RWPE2 (cell line): ENCODE results near the gene ASAP2.

Source experiments
- ATAC-seq: fragments of 200-7000 bp; cut with Tn5 transposase; 3 replicates; pipeline ENCODE4 v1.9.1; 2021; ENCODE audit warnings: low read depth
- DNase-seq: peaks from one replicate; pipeline ENCODE4 v3.0.0-alpha.2; 2020; ENCODE audit warnings: low spot score
- H3K27ac ChIP-seq: fragments of 450-650 bp; 2 replicates; pipeline ENCODE4 v1.5.1; 2017; ENCODE audit warnings: mild to moderate bottlenecking; ENCODE audit not compliant: poor library complexity, severe bottlenecking
- H3K27me3 ChIP-seq: fragments of 250-450 bp; sonication (Bioruptor Pico); 2 replicates; pipeline ENCODE4 v1.5.1; 2021; ENCODE audit warnings: mild to moderate bottlenecking, moderate library complexity; ENCODE audit not compliant: insufficient read depth, poor library complexity, severe bottlenecking
- H3K36me3 ChIP-seq: fragments of 250-450 bp; sonication (Bioruptor Pico); 2 replicates; pipeline ENCODE4 v1.5.1; 2020; ENCODE audit warnings: low read depth, mild to moderate bottlenecking, moderate library complexity
- H3K4me1 ChIP-seq: fragments of 250-450 bp; sonication (Bioruptor Pico); 2 replicates; pipeline ENCODE4 v1.5.1; 2021; ENCODE audit warnings: mild to moderate bottlenecking, moderate library complexity; ENCODE audit not compliant: insufficient read depth, poor library complexity, severe bottlenecking
- H3K4me3 ChIP-seq: fragments of 250-450 bp; sonication (Bioruptor Pico); 2 replicates; pipeline ENCODE4 v1.5.1; 2021; ENCODE audit warnings: mild to moderate bottlenecking, moderate library complexity; ENCODE audit not compliant: severe bottlenecking
- H3K9me3 ChIP-seq: fragments of 250-450 bp; sonication (Bioruptor Pico); 2 replicates; pipeline ENCODE4 v1.5.1; 2021; ENCODE audit warnings: mild to moderate bottlenecking, moderate library complexity; ENCODE audit not compliant: severe bottlenecking
- TF ChIP-seq, protein P1 (sequence below): fragments of 450-650 bp; IDR thresholded peaks from one replicate; pipeline ENCODE4 v1.5.1; 2017; ENCODE audit warnings: mild to moderate bottlenecking, moderate library complexity; ENCODE audit not compliant: poor library complexity, severe bottlenecking

ASAP2 gene

GRCh38 chr2:9284521-9285297, 78.1 kb downstream of the ASAP2 start:
- TF ChIP-seq, protein P1, sequence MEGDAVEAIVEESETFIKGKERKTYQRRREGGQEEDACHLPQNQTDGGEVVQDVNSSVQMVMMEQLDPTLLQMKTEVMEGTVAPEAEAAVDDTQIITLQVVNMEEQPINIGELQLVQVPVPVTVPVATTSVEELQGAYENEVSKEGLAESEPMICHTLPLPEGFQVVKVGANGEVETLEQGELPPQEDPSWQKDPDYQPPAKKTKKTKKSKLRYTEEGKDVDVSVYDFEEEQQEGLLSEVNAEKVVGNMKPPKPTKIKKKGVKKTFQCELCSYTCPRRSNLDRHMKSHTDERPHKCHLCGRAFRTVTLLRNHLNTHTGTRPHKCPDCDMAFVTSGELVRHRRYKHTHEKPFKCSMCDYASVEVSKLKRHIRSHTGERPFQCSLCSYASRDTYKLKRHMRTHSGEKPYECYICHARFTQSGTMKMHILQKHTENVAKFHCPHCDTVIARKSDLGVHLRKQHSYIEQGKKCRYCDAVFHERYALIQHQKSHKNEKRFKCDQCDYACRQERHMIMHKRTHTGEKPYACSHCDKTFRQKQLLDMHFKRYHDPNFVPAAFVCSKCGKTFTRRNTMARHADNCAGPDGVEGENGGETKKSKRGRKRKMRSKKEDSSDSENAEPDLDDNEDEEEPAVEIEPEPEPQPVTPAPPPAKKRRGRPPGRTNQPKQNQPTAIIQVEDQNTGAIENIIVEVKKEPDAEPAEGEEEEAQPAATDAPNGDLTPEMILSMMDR = no peak
- ATAC-seq = no peak
- no peak overlapping the region for H3K4me3 ChIP-seq
- H3K9me3 ChIP-seq = no peaks in the 10 kb centered on the region
- DNase-seq = no peak
- H3K4me1 ChIP-seq = peaks cover 52% of the 10 kb centered on the region
- H3K27me3 ChIP-seq = no peaks in the 10 kb centered on the region
- H3K27ac ChIP-seq = peak overlapping the region; percentile 98
- H3K36me3 ChIP-seq = peaks cover 42% of the 10 kb centered on the region

DNA sequence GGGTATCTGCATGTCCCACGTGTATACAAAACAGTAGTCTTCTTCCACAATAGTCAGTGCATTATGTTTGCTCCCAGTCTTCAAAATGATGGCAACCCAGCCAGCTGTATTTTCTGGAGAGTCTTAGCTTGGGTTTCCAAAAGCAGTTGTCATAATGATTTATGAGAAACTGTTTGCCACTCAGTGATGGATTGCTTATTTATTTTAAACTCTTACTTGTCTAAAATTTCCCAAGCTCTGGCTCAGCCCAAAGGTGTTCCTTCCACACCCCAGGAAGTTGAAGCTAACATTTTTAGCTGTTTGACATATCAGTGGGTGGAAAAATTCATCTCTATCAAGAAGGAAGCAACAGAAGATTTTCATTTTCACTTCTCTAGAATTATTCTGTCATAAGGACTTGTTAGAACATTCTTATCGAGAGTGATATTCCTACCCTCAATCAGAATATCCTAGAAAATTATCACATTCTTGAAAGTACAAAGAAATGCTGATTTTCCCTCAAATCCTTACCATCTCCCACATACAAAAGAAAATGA, 78.8 kb downstream of the ASAP2 start:
- peak overlapping the region; percentile 98 for H3K27ac ChIP-seq
- no peak for ATAC-seq

GRCh38 chr2:9285921-9286320, 79.3 kb downstream of the ASAP2 start:
- ATAC-seq (no peak), DNase-seq (no peak)
- H3K27me3 ChIP-seq = no peaks in the 10 kb centered on the region
- no peak overlapping the region for H3K4me3 ChIP-seq
- peaks cover 38% of the 10 kb centered on the region for H3K36me3 ChIP-seq
- peak overlapping the region; percentile 98 for H3K27ac ChIP-seq
- peaks cover 52% of the 10 kb centered on the region for H3K4me1 ChIP-seq
- TF ChIP-seq, protein P1 = no peak
- H3K9me3 ChIP-seq = no peaks in the 10 kb centered on the region

More for the DNA sequence above, 78.8 kb downstream of the ASAP2 start:
- Histone ChIP-seq H3K9me3 (no peaks in the 10 kb centered on the region), H3K4me1 (peaks cover 52% of the 10 kb centered on the region), H3K36me3 (peaks cover 39% of the 10 kb centered on the region), H3K27me3 (no peaks in the 10 kb centered on the region), H3K4me3 (no peak overlapping the region)
- TF ChIP-seq, protein P1 = no peak
- no peak for DNase-seq

GRCh38 chr2:9286554-9287399, 80.2 kb downstream of the ASAP2 start:
- ATAC-seq = peak; percentile 26
- no peak for DNase-seq
- no peaks in the 10 kb centered on the region for H3K9me3 ChIP-seq
- peaks cover 36% of the 10 kb centered on the region for H3K36me3 ChIP-seq
- peaks cover 52% of the 10 kb centered on the region for H3K4me1 ChIP-seq
- peak overlapping the region; percentile 98 for H3K27ac ChIP-seq
- no peaks in the 10 kb centered on the region for H3K27me3 ChIP-seq
- TF ChIP-seq, protein P1 = no peak
- H3K4me3 ChIP-seq = no peak overlapping the region
